HS-5 (cell line): ENCODE measurements around the gene PON2.

Source experiments
- DNase-seq: peaks from one replicate; pipeline ENCODE4 v3.0.0-alpha.2; 2012; ENCODE audit warnings: low read depth

Gene PON2

DNA sequence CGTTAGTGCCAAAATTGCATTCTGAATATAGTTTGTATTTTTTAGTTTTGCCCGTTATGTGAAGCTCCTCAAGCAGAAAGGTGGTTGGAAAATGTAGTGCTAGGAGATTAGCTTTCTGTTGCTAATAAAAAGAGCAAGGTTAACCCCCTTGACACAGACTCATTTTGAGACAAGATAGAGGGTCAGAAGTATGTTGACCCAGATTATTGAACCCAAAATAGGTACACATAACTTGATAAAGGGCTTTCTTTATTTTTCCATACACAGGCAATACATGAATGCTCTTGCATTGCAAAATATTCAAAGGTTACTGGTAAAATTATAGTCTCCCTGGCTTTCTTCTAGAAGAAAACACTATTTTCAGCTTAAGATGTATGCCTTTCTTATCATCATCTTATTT lies 10.0 kb upstream of the PON2 start:
- no peak for DNase-seq

GRCh38 chr7:95441042-95441823 lies 6.4 kb upstream of the PON2 start:
- no peak for DNase-seq

- no peak for DNase-seq
Measured at GRCh38 chr7:95440394-95441038, 5.7 kb upstream of the PON2 start.

GRCh38 chr7:95436407-95436806 lies 1.6 kb upstream of the PON2 start:
- no peak for DNase-seq

DNA sequence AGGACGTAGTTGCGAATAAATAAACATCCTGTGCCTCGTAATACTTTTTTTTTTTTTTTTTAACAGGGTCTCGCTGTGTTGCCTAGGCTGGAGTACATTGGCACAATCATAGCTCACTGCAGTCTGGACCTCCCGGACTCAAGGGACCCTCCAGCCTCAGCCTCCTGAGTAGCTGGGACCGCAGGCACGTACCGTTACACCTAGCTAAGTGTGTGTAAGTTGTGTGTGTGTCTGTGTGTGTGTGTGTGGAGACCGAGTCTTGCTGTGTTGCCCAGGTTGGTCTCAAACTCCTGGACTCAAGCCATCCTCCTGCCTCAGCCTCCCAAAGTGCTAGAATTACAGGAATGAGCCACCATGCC lies 573 bp upstream of the PON2 start:
- no peak for DNase-seq

- DNase-seq, result no peak
Measured at GRCh38 chr7:95433952-95434556, 774 bp downstream of the PON2 start.

DNA sequence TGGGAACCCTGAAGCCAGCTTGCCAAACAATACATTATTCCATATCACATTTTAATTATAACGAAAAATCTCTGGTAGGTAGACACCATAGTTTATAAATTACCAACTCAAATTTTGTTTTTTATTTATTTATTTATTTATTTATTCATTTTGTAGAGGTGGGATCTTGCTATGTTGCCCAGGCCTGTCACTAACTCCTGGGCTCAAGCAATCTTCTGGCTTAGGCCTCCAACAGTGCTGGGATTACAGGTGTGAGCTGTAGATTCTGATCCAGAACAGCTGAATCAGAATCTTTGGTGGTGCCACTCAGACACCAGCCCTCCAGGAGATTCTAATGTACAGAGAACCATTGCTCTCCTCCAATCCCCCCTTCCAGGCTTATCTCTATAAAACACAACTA lies 1.7 kb downstream of the PON2 start:
- no peak for DNase-seq

DNA sequence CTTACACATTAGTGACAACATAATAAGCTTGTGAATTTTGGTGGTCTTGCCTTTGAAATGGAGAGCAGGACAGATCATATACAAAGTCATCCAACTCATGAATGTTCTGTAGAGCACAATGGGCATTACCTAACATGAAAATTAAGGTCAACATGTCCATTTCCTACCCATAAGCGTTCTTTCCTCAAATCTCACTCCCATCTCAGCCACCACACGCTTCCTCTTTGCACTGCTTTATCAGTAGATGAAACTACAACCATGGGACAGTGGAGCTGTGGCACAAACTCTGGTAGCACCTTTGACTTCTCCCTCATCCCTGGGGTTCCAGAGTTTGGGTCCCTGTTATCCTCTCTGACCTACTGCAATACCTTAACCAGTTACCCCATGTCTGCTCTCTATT lies 2.2 kb downstream of the PON2 start:
- no peak for DNase-seq

DNA sequence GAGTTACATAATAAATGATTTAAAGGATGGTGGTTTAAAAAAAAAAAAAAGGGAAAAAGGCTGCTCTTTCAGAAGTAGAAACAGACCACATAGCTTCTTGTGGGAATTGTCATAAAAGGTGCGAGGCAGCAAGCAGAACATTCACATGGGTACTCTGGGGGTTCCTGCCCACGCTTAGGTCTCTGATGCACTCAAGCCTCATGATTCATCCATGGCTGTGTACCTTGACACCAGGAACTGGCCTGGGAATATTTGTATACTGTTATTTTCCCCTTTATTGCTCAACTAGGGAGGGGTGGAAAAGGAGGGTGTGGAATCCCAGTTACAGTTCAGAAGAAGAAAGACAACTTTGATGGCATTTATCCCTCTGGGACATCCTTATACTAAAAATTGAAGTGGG lies 4.0 kb downstream of the PON2 start:
- DNase-seq, result no peak

DNA sequence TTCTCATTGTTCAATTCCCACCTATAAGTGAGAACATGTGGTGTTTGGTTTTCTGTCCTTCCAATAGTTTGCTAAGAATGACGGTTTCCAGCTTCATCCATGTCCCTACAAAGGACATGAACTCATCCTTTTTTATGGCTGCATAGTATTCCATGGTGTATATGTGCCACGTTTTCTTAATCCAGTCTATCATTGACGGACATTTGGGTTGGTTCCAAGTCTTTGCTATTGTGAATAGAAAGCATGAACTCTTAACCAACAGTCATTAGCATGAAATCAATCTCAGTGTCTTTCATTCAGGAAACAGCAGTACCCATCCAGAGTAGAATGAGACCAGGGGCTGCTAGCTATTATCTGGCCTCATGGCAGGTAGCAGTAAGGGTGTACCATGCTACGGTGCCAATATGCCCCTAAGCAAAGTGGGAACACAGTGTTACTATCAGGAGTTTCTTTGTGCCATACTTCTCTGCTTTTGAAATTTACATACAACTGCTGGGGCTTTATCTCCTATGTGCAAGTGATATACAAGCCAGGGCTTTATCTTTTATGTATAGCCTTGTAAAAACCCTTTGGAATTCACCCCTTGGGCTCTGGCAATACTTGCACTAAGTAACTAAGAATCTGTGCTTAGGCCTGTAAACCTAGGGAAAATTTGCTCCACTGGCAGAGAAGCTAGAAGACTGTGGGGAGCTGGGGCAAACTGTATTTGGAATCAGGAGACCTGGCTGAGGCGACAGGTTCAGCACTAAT lies 5.4 kb downstream of the PON2 start:
- no peak for DNase-seq

DNA sequence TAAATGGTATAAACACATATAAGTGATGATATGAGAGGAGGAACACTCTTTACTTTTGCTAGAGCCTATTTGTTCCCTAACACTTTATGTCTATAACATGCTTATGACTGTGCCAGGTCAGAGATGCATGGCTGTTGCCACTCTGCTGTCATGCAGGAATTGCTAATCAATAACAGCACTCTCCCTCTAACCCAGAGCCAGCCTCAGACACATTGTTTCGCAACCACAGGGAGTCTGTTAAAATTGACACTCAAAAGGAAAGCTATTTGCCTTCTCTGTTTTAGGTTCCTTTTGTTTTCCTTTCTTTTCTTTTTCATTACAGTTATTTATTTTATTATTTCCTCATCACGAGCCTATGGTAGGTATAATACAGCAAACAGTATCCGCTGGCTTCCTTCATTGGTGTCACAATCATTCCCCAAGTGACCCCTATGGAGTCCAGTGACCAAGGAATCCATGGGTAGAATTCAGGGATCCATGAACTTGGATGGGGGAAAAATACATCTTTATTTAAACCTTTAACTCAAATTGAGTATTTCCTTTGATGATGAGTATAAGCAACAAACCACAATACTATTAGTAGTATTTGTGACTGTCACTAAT lies 6.8 kb downstream of the PON2 start:
- DNase-seq, result no peak

GRCh38 chr7:95427166-95427565 lies 7.7 kb downstream of the PON2 start:
- no peak for DNase-seq

GRCh38 chr7:95425694-95426093 lies 9.1 kb downstream of the PON2 start:
- DNase-seq, result no peak

DNA sequence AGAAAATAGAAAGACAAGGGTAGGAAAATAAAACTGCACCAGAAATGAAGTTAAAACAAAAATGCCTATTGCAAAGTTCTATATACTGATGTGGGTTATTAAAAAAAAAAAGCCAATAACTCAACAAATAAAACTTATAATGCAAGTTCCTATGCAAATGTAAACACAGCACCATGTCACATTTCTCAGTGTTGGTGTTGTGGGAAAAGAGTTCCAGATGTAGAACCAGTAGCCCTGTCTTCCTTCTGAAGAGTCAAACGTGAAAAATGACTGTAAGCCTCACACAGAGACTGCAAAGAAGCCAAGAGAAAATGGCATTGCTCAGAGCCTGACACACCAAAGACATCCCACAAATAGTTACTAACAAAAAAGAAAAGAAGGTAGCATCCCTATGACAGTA lies 10.1 kb downstream of the PON2 start:
- no peak for DNase-seq

GRCh38 chr7:95421847-95422444 lies 12.9 kb downstream of the PON2 start:
- DNase-seq, result no peak

- no peak for DNase-seq
Measured at GRCh38 chr7:95421000-95421846, 13.6 kb downstream of the PON2 start.

DNA sequence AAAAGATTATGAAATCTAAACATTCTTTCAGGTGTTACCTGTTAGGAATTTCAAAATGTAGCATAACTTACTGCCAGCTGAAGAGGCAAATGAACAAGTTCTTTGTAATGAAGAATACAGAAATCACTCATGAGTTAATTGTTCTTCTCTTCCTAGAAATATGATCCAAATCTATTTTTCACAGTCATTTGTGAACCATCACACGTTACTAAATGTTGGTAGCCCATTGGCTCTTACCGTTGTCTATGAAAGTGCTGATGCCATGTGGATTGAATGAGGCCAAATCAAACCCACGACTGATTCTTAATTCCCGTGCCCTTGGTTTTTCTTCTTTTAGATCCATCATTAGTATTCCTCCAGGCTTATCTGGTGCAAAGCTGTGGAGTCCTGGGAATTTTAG lies 22.8 kb downstream of the PON2 start:
- DNase-seq, result no peak

- no peak for DNase-seq
Measured at GRCh38 chr7:95411666-95412065, 23.2 kb downstream of the PON2 start.

GRCh38 chr7:95411036-95411435 lies 23.8 kb downstream of the PON2 start:
- no peak for DNase-seq

DNA sequence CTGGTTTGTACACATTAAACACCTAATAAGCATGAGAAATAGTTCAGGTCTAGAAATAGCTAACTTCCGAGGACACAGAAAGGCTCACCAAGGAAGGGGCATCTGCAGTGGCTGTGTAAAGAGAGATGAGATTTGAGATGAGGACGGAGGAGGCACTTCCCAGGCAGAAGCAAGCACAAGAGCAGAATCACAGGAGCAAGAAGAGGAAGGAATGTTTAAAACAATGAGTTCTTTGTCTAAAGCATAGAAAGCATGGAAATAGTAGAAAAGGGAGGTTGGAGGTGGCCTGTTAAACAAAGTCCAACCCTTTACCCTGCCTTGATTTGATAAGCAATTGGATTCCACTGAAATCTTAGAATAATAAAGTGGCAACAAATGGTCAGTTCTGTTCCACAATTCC lies 27.1 kb downstream of the PON2 start:
- no peak for DNase-seq

DNA sequence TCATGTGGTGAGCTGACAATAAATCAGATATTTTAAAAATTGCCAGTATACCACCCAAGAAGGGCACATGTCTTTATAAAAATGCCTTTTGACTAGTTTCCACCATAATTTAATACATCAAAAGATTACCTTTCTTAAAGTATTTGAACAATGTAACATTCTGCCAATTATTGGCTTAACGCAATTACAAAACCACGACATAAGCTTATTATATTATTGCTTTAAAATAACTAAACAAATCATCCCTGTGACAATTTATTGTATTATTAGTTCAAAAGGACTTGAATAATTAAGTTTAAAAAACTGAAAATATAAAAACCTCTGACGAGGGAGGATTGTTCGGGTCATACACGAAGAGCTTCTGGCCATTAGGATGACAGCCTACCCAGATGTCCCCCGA lies 29.0 kb downstream of the PON2 start:
- no peak for DNase-seq
